HG03280 (cell line): ENCODE data around the gene C14orf93.
"Not testable (repeated sequence)": the region's sequence is repeated elsewhere in the genome, so short reads cannot be mapped to it uniquely, and the experiment has no call there.

ENCODE experiments used
- ATAC-seq: cut with Tn5 transposase; IDR thresholded peaks from one replicate; pipeline ENCODE4 v1.9.1; 2021; ENCODE audit warnings: mild to moderate bottlenecking, moderate library complexity; ENCODE audit not compliant: unreplicated experiment

The C14orf93 gene

DNA sequence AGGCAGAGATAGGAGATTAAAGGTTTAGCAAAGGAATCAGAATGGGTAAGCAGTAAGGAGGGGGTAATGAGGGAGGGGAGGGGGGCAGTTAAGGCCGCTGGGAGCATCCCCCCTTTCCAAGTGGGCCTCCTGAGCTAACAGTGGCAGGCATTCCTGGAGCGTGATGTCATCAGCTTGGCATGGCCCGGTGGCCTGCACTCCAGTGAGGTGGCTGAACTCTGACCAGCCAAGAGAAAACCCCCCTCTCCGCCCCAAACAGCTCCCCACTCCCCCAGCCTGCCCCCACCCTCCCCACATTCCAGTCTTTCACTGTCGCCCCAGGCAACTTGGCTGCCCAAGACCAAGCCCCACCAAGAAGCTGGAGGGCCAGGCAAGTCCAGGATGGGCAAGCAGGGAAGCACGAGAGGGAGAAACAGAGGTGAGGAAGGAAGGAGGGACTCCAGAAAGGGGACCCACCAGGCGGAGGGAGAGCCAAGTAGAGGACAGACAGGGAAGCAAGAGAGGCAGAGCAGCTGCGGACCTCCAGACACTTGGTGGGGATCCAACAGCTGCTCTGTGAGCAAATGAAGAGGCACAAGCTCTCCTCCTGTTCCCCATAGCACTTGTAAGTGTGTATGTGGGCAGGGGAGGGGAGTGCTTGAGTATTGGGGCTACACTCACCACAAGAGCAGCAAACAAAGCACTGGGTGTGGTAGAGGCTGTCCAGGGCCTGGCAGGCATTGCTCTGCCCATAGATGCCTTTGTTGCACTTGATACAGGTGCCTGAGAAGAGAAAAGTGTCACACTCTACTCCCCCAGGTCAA is 32.1 kb downstream of the C14orf93 start:
- no peak for ATAC-seq

- ATAC-seq: no peak
Measured at GRCh38 chr14:22977434-22977683, 32.6 kb downstream of the C14orf93 start.

GRCh38 chr14:22976620-22977433 is 33.1 kb downstream of the C14orf93 start:
- no peak for ATAC-seq

DNA sequence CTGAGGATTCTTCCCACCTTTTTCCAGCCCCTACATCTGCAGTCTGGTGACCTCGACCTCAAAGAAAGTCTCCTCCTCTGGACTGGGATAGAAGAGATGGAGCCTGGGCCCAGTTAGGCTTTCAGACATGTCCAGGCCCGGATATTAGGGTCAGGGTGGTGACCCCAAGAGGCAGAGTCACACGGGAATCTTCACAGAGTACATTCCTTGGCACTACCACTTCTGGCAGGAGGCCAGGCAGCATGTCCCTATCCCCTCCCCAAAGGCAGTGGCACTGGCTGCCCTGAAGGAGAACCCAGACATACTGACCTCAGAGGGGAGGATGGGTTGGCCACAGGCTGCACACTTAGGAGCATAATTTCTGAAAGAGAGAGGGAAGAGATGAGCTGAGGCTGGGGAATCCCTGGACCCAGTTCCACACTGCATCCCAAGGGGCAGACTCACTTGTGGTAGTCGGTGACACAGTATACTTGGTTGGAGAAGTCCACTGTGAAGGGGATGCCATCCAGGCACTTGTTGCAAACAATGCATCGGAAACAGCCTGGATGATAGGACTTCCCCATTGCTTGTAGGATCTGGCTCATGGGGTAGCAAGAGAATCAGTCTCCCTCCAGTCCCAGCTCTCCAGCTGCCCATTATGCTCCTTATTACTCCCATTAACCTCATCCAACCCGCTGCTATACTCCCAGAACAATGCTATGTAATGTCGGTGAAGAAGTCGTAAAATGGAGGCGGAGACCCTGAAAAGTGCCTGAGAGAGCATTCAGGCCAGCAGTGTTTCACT is 35.2 kb downstream of the C14orf93 start:
- ATAC-seq: no peak

- no peak for ATAC-seq
Measured at GRCh38 chr14:22973217-22974032, 36.5 kb downstream of the C14orf93 start.

GRCh38 chr14:22972313-22972930 is 37.5 kb downstream of the C14orf93 start:
- no peak for ATAC-seq

- ATAC-seq: no peak
Measured at GRCh38 chr14:22971152-22971551, 38.8 kb downstream of the C14orf93 start.

GRCh38 chr14:22966783-22967269 is 43.1 kb downstream of the C14orf93 start:
- ATAC-seq: no peak

GRCh38 chr14:22965916-22966782 is 43.8 kb downstream of the C14orf93 start:
- not testable (repeated sequence) for ATAC-seq

DNA sequence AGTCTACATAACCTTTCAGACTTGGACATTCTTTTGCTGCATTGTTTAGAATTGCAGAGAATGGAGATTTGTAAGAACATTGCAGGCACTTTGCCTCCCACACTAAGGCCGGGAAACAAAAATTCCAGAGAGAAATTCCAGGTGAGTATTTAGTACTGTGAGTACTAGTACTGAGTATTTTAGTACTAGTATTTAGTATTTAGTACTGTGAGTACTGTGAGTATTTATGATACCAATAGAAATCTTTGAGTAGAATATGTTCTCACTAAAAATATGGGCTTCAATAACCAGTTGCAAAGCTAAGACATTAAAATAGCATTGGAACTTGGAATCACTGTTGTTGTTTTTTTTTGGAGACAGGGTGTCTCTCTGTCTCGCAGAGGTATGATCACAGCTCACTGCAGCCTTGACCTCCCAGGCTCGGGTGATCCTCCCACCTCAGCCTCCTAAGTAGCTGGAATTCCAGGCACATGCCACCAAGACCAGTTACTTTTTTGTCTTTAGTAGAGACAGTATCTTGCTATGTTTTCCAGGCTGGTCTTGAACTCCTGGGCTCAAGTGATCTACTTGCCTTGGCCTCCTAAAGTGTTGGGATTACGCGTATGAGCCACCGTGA is 47.8 kb downstream of the C14orf93 start:
- ATAC-seq: no peak

DNA sequence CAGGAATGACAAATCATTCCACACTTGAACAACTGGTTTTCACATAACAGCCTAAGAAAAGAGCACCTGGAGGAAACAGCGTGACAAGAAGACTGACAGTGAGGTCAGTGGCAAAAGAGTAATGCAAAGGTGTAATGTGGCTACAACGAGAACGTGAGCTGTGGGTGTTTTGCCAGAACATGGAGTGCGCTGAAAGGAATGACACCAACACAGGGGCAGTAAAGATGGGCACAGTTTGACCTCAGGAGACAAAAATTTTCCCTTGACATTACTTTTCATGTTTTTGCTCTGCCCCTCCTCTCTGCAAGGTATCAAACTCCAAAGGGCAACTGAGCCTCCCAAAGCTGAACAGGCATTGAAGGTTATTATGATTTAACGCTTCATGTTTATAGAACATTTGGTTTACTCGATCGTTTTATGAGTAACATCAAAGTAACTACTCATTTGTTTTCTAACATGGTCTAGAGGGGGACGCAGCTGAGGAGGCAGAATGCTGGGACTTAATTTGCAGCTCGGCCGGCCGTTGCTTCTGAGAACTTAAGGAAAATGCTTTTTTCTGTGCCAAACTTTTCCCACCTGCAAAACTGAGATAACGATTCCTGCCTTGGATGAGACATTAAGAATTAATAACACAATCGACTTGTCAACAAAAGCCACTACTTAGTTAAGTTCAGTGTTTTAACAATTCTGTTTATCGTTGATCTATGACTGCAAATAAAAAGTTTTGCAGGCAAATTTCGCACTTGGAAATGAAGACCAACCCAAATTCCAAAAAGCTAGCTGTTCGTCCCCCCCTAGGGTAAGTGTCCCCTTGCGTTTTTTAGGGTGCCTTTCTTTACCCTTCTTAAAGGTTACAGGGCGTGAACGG is 54.0 kb downstream of the C14orf93 start:
- no peak for ATAC-seq

DNA sequence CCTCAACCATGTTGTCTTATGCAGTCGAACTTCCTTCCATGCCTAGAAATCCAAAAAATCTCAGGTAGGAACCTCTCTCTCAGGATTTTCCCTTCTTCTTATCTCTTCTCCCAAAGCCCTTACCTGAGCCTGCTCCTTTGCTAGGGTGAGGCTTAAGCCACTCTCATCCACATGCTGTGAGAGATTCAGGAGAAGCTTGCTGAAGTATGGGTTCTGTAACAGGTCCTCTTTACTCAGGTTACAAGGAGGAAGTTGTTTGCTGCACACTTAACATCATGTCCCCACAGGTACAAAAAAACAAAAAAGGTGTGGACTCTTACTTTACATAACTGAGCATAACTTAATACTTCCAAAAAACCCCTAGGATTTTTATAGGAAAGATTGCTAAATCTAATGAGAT is 57.5 kb downstream of the C14orf93 start:
- ATAC-seq: no peak

DNA sequence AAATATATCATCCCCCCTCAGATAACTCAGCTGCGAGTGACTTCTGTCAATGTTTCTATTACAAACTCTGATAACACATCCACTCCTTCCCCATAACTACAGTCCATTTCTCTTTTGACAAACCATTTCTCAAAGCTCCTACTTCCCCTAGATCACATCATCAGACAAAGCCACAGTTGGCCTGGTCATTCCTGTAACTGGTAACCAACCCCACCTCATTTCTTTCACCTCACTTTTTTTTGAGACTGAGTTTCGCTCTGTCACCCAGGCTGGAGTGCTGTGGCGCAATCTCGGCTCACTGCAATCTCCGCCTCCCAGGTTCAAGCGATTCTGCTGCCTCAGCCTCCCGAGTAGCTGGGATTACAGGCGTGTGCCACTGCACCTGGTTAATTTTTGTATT is 58.1 kb downstream of the C14orf93 start:
- ATAC-seq: not testable (repeated sequence)

DNA sequence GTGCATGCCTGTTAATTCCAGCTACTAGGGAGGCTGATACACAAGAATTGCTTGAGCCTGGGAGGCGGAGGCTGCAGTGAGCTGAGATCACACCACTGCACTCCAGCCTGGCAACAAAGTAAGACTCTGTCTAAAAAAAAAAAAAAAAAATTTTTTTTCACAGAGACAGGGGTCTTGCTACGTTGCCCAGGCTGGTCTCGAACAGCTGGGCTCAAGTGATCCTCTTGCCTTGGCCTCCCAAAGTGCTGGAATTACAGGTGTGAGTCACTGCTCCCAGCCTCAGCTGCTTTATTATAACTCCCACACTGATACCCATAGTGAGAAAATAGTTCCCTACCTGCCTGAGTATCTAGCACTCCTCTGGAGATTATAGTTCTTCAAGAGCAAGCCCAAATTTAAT is 64.3 kb downstream of the C14orf93 start:
- ATAC-seq: no peak

DNA sequence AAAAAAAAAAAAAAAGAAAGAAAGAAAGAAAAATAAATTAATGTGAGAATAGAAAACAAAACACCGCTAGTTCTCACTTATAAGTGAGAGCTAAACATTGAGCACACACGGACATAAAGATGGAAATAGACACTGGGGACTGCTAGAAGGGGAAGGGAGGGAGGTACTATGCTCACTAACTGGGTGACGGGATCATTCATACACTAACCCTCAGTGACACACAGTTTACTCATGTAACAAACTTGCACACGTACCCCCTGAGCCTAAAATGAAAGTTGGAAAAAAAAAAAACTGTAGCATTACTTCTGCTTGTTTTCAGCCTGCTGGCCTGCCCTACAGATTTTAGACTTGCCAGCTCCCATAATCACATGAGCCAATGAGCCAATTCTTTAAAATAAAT is 70.3 kb downstream of the C14orf93 start:
- ATAC-seq: no peak
